DOHH2 (cell line): Measurements from ENCODE around the gene ZBED5.

Source experiments
- H3F3A ChIP-seq: fragments of 200-600 bp; sonication (generic), shearing (Covaris generic); 2 replicates; pipeline ENCODE4 v1.6.0; 2016; ENCODE audit warnings: antibody characterized with exemption, mild to moderate bottlenecking; ENCODE audit not compliant: control insufficient read depth, insufficient read depth
- H3K27ac ChIP-seq: fragments of 200-600 bp; sonication (generic); 2 replicates; pipeline ENCODE4 v1.5.1; 2014; ENCODE audit warnings: low read depth, mild to moderate bottlenecking, low read length, moderate library complexity
- H3K27me3 ChIP-seq: fragments of 200-600 bp; sonication (generic); 2 replicates; pipeline ENCODE4 v1.6.1; 2014; ENCODE audit warnings: mild to moderate bottlenecking, low read length, mixed read lengths; ENCODE audit not compliant: control insufficient read depth
- H3K36me3 ChIP-seq: fragments of 200-600 bp; sonication (generic); 2 replicates; pipeline ENCODE4 v1.6.1; 2014; ENCODE audit warnings: mild to moderate bottlenecking, low read length, moderate library complexity, mixed read lengths; ENCODE audit not compliant: control insufficient read depth
- H3K4me1 ChIP-seq: fragments of 200-600 bp; sonication (generic); 2 replicates; pipeline ENCODE4 v1.6.1; 2014; ENCODE audit warnings: mild to moderate bottlenecking, low read length, mixed read lengths; ENCODE audit not compliant: control insufficient read depth
- H3K4me2 ChIP-seq: fragments of 200-600 bp; sonication (generic); 2 replicates; pipeline ENCODE4 v1.6.0; 2014; ENCODE audit warnings: mild to moderate bottlenecking, low read length, moderate library complexity
- H3K4me3 ChIP-seq: fragments of 200-600 bp; sonication (generic); 2 replicates; pipeline ENCODE4 v1.5.1; 2014; ENCODE audit warnings: mild to moderate bottlenecking, low read length, mixed read lengths
- H3K79me2 ChIP-seq: fragments of 200-600 bp; sonication (generic); 2 replicates; pipeline ENCODE4 v1.6.1; 2014; ENCODE audit warnings: mild to moderate bottlenecking, low read length, mixed read lengths; ENCODE audit not compliant: control insufficient read depth
- H3K9me2 ChIP-seq: fragments of 200-600 bp; sonication (generic); replicated peaks from 2 replicates; pipeline ENCODE4 v1.6.1; 2014; ENCODE audit warnings: mild to moderate bottlenecking, low read length, mixed read lengths; ENCODE audit not compliant: control insufficient read depth
- H3K9me3 ChIP-seq: fragments of 200-600 bp; sonication (generic); 2 replicates; pipeline ENCODE4 v1.6.1; 2014; ENCODE audit warnings: antibody characterized with exemption, low read length, mixed read lengths; ENCODE audit not compliant: control insufficient read depth, insufficient read depth
- H4K20me1 ChIP-seq: fragments of 200-600 bp; sonication (generic); 2 replicates; pipeline ENCODE4 v1.6.0; 2014; ENCODE audit warnings: low read depth, mild to moderate bottlenecking, antibody characterized with exemption, low read length, moderate library complexity; ENCODE audit not compliant: control insufficient read depth, insufficient read depth
- EZH2phosphoT487 ChIP-seq: fragments of 200-600 bp; sonication (generic); IDR thresholded peaks from 2 replicates; pipeline ENCODE4 v1.6.1; 2017; ENCODE audit warnings: borderline replicate concordance, mild to moderate bottlenecking, antibody characterized with exemption, low read length, moderate library complexity, mixed read lengths
- TF ChIP-seq, protein P1 (sequence below): fragments of 200-600 bp; sonication (generic); IDR thresholded peaks from one replicate; pipeline ENCODE4 v1.5.1; 2014; ENCODE audit warnings: antibody characterized with exemption, mild to moderate bottlenecking, low read depth, low read length; ENCODE audit not compliant: poor library complexity, severe bottlenecking

ZBED5 gene

DNA sequence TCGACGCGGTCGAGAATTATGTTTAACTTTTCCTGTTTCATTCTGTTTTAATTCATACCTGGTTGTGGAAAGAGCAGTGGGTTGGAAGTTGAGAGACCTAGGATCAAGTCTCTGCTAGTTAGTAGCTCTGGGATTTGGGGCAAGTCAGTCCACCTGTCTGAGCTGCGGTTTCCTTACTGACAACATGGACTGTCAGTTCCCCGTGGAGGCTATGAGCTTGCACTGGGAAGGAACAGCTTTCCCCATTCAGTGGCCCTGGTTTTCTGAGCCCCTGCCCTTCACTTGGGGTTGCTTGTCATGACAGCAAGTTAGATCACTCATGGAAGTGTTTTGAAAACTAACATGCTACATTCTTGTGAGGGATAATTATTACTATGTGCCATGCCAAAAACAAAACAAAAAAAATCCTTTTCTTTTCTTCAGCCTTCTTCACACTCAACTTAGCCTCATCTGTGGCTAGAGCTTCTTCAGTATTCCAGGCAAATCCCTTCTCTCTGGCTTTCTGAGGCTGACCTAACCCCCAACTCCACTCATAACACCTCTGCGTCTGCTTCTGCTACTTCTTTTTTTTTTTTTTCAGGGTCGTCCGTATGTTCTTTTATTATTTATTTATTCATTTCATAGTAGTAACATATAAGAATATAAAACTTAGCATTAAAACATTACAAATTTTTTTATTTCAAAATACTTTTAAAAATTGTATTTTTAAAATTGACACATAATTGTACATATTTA is 43.0 kb upstream of the ZBED5 start:
- H3K4me3 ChIP-seq: no peak overlapping the region
- H3K27ac ChIP-seq: no peak overlapping the region

DNA sequence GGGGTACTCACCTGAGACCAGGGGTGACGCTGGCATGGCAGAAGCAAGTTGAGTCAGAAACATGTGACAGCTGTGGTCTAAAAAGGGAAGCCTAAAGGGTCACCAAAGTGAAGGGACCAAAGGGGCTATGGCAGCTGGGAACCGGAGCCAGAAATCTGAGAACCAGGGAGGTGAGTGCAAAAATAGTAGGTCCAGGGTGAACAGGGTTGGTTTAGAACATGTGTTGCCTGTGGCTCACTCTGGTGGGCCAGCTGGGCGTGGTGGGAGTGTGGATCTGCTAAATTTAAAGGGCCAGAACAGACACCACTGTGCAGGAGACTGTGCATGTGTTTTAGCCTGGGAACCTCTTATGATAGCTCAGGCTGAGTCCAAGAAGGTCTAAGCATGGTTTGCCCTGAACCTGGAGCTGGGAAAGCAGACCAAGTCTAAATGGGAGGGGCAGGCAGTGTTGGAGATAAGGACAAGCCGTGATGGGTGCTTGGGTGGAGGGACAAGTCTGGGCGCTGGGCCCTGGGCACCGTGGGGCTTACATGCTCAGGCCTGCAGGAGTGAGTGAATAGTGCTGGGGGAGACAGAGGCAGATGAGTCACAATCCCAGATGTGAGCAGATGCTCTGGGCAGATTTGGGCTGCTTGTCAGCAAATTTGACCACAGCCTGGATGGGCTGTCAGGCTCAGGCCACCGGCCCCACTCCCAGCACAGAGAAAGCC is 41.4 kb upstream of the ZBED5 start:
- no peaks in the 10 kb centered on the region for H3K4me1 ChIP-seq
- H3K4me3 ChIP-seq: no peak overlapping the region
- no peak overlapping the region for H3K27ac ChIP-seq
- H3K9me2 ChIP-seq: no peaks in the 10 kb centered on the region
- TF ChIP-seq, protein P1, sequence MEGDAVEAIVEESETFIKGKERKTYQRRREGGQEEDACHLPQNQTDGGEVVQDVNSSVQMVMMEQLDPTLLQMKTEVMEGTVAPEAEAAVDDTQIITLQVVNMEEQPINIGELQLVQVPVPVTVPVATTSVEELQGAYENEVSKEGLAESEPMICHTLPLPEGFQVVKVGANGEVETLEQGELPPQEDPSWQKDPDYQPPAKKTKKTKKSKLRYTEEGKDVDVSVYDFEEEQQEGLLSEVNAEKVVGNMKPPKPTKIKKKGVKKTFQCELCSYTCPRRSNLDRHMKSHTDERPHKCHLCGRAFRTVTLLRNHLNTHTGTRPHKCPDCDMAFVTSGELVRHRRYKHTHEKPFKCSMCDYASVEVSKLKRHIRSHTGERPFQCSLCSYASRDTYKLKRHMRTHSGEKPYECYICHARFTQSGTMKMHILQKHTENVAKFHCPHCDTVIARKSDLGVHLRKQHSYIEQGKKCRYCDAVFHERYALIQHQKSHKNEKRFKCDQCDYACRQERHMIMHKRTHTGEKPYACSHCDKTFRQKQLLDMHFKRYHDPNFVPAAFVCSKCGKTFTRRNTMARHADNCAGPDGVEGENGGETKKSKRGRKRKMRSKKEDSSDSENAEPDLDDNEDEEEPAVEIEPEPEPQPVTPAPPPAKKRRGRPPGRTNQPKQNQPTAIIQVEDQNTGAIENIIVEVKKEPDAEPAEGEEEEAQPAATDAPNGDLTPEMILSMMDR: no peak
- no peak for TF ChIP-seq EZH2phosphoT487
- H3K36me3 ChIP-seq: no peaks in the 10 kb centered on the region
- no peak overlapping the region for H3K4me2 ChIP-seq
- no peaks in the 10 kb centered on the region for H3F3A ChIP-seq
- H3K27me3 ChIP-seq: no peaks in the 10 kb centered on the region
- H4K20me1 ChIP-seq: no peaks in the 10 kb centered on the region
- no peaks in the 10 kb centered on the region for H3K9me3 ChIP-seq
- H3K79me2 ChIP-seq: no peaks in the 10 kb centered on the region

More for the DNA sequence above, 43.0 kb upstream of the ZBED5 start:
- Histone ChIP-seq H3K9me3 (no peaks in the 10 kb centered on the region), H3K9me2 (no peaks in the 10 kb centered on the region), H3K27me3 (peaks cover 2% of the 10 kb centered on the region; the same call in 1 of the 2 replicates), H3K36me3 (no peaks in the 10 kb centered on the region), H4K20me1 (no peaks in the 10 kb centered on the region), H3K79me2 (no peaks in the 10 kb centered on the region), H3F3A (no peaks in the 10 kb centered on the region), H3K4me2 (no peak overlapping the region), H3K4me1 (no peaks in the 10 kb centered on the region)
- TF ChIP-seq, protein P1: no peak
- TF ChIP-seq EZH2phosphoT487: no peak

GRCh38 chr11:10898763-10899025 is 40.8 kb upstream of the ZBED5 start:
- no peak for TF ChIP-seq EZH2phosphoT487
- TF ChIP-seq, protein P1: no peak
- Histone ChIP-seq H3K27ac (no peak overlapping the region), H3K4me3 (no peak overlapping the region), H3K36me3 (no peaks in the 10 kb centered on the region), H3F3A (no peaks in the 10 kb centered on the region), H3K9me3 (no peaks in the 10 kb centered on the region), H3K27me3 (no peaks in the 10 kb centered on the region), H3K79me2 (no peaks in the 10 kb centered on the region), H3K4me2 (no peak overlapping the region), H3K4me1 (no peaks in the 10 kb centered on the region), H4K20me1 (no peaks in the 10 kb centered on the region), H3K9me2 (no peaks in the 10 kb centered on the region)
